ENCODE measurements around the gene CEBPZ.

- TF ChIP-seq CTCF (IDR thresholded peaks at IDR 0.05) = no peak
- TF ChIP-seq POLR2A (IDR thresholded peaks at IDR 0.05) = no peak
Observed at GRCh38 chr2:37180640-37181039, 50.8 kb downstream of the CEBPZ start.

Measured in body of pancreas (tissue), 4 donors.